ENCODE results near the gene U2SURP. TPM values are rescaled to one million over a fixed set of nuclear protein-coding genes. Genes with fewer than 3 reads are reported as not detected.

U2SURP gene
- total and polyA plus RNA-seq, 2 donors (not counting 3 experiments of a cell fraction or from before 2014, with no cell fraction given): 12.6 to 92.4 TPM

DNA sequence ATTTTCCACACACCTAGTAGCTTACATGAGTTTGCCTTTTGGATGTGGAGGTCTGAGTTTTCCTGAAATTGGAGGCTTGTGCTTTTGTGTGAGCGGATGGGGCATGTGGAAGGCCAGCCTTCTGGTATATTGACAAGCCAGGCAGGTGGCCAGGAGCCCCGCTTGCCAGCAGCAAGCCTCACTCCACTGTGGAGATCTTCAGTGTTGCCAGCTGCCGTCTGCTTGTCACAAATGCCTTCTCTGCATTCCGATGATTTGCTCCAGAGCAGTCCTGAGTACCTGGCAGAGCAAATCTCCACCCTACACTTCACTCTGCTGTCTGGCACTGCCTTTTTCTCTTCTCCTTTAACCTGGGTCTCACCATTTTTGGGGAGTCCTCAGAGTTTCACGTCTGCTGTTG, 89.1 kb downstream of the U2SURP start:
- POLR2A ChIA-PET: no interaction called here
- Histone ChIP-seq H3K4me1 (ENCODE audit: control insufficient read depth, extremely low read depth, insufficient read depth, low read length) (no peaks in the 10 kb centered on the region), H3K4me2 (ENCODE audit: insufficient read depth, low read length) (no peak overlapping the region), H3K36me3 (ENCODE audit: control insufficient read depth in 2 of 2, extremely low read depth in 1 of 2, insufficient read depth in 2 of 2, low read length in 2 of 2) (no peaks in the 10 kb centered on the region), H3K9ac (replicated peaks; ENCODE audit: extremely low read depth, insufficient read depth, low read length) (no peak overlapping the region), H3K9me3 (replicated peaks; ENCODE audit: control insufficient read depth, insufficient read depth, low read length) (no peaks in the 10 kb centered on the region), H3K9me1 (replicated peaks; ENCODE audit: control insufficient read depth, extremely low read depth, insufficient read depth, low read length) (no peaks in the 10 kb centered on the region), H3K4me3 (replicated peaks in 1 of 3; ENCODE audit: insufficient read depth in 1 of 3, low read depth in 1 of 3, low read length in 3 of 3) (no peak overlapping the region), H4K20me1 (replicated peaks; ENCODE audit: control insufficient read depth, extremely low read depth, insufficient read depth, low read length) (no peaks in the 10 kb centered on the region), H3K79me2 (ENCODE audit: control insufficient read depth, insufficient read depth, low read length) (no peaks in the 10 kb centered on the region), H3K27me3 (ENCODE audit: control insufficient read depth in 2 of 2, insufficient read depth in 2 of 2, low read length in 2 of 2) (no peaks in the 10 kb centered on the region), H3K27ac (ENCODE audit: insufficient read depth, low read depth, low read length) (no peak overlapping the region), H2AFZ (ENCODE audit: low read depth, low read length) (no peak overlapping the region)
- TF ChIP-seq GATA2 (IDR thresholded peaks at IDR 0.05; ENCODE audit: insufficient read depth, insufficient read length, low read depth, low read length) (no peak), EZH2 (IDR thresholded peaks at IDR 0.05; ENCODE audit: borderline replicate concordance, low read depth, low read length, severe bottlenecking) (no peak), FOS (IDR thresholded peaks at IDR 0.05; ENCODE audit: borderline replicate concordance, insufficient read depth, low read length) (no peak), POLR2AphosphoS5 (IDR thresholded peaks at IDR 0.05; ENCODE audit: insufficient read depth, low read depth, low read length) (no peak), POLR2A (IDR thresholded peaks at IDR 0.05; ENCODE audit: low read depth, low read length) (no peak), MYC (IDR thresholded peaks at IDR 0.05; ENCODE audit: low read depth, low read length) (no peak), JUN (IDR thresholded peaks at IDR 0.05; ENCODE audit: borderline replicate concordance, insufficient read depth, insufficient read length, low read depth) (no peak)
- TF ChIP-seq, protein P1, sequence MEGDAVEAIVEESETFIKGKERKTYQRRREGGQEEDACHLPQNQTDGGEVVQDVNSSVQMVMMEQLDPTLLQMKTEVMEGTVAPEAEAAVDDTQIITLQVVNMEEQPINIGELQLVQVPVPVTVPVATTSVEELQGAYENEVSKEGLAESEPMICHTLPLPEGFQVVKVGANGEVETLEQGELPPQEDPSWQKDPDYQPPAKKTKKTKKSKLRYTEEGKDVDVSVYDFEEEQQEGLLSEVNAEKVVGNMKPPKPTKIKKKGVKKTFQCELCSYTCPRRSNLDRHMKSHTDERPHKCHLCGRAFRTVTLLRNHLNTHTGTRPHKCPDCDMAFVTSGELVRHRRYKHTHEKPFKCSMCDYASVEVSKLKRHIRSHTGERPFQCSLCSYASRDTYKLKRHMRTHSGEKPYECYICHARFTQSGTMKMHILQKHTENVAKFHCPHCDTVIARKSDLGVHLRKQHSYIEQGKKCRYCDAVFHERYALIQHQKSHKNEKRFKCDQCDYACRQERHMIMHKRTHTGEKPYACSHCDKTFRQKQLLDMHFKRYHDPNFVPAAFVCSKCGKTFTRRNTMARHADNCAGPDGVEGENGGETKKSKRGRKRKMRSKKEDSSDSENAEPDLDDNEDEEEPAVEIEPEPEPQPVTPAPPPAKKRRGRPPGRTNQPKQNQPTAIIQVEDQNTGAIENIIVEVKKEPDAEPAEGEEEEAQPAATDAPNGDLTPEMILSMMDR (IDR thresholded peaks at IDR 0.05; ENCODE audit: extremely low read depth in 1 of 2, insufficient read depth in 1 of 2, low read depth in 1 of 2, low read length in 2 of 2): no peak
- TF ChIP-seq, protein P2, sequence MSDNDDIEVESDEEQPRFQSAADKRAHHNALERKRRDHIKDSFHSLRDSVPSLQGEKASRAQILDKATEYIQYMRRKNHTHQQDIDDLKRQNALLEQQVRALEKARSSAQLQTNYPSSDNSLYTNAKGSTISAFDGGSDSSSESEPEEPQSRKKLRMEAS (IDR thresholded peaks at IDR 0.05; ENCODE audit: insufficient read depth, insufficient read length): no peak
- dilution Hi-C loops (cut with MboI; ENCODE audit: extremely low pct_ligation_motif_present, low sequenced_read_pairs) (no loop called here), intact Hi-C loops (cut with micrococcal nuclease) (no loop called here)
- no TSS peak for BruUV-seq (replicated peaks)
- FAIRE-seq: no peak
- DNase-seq (ENCODE audit: low read depth, low spot score): no peak
- CTCF ChIA-PET: no interaction called here
